Neutrophil (primary cell): ENCODE results near the gene COL8A1.

Experiments
- H3K27ac ChIP-seq: fragments of 200-600 bp; sonication (generic); 2 replicates; pipeline ENCODE4 v1.5.1; 2016; ENCODE audit warnings: mild to moderate bottlenecking, moderate library complexity
- H3K27me3 ChIP-seq: fragments of 200-600 bp; sonication (generic); 2 replicates; pipeline ENCODE4 v1.6.0; 2016; ENCODE audit warnings: mild to moderate bottlenecking
- H3K36me3 ChIP-seq: fragments of 200-600 bp; sonication (generic); 2 replicates; pipeline ENCODE4 v1.5.1; 2017
- H3K4me1 ChIP-seq, 2 experiments: fragments of 200-600 bp in 1 of 2; sonication (generic) in 1 of 2; 1 replicate in 1 of 2; 2 replicates in 1 of 2; pipeline versions ENCODE4 v1.5.1 to v1.6.1; 2013 to 2016; ENCODE audit warnings: low read depth in 1 of 2, low read length in 1 of 2, mild to moderate bottlenecking in 1 of 2, moderate library complexity in 1 of 2; ENCODE audit not compliant: control insufficient read depth in 1 of 2, insufficient read depth in 1 of 2
- H3K4me3 ChIP-seq, 2 experiments: fragments of 200-600 bp in 1 of 2; sonication (generic) in 1 of 2; 1 replicate in 1 of 2; 2 replicates in 1 of 2; pipeline ENCODE4 v1.5.1; 2013 to 2016; ENCODE audit warnings: low read depth in 1 of 2, low read length in 1 of 2, mild to moderate bottlenecking in 1 of 2, moderate library complexity in 1 of 2
- H3K9me3 ChIP-seq: fragments of 200-600 bp; sonication (generic); 2 replicates; pipeline ENCODE4 v1.5.1; 2016
- TF ChIP-seq, protein P1 (sequence below): fragments of 200-600 bp; sonication (generic); IDR thresholded peaks from 2 replicates; pipeline ENCODE4 v1.5.1; 2016; ENCODE audit warnings: antibody characterized with exemption

Gene COL8A1

DNA sequence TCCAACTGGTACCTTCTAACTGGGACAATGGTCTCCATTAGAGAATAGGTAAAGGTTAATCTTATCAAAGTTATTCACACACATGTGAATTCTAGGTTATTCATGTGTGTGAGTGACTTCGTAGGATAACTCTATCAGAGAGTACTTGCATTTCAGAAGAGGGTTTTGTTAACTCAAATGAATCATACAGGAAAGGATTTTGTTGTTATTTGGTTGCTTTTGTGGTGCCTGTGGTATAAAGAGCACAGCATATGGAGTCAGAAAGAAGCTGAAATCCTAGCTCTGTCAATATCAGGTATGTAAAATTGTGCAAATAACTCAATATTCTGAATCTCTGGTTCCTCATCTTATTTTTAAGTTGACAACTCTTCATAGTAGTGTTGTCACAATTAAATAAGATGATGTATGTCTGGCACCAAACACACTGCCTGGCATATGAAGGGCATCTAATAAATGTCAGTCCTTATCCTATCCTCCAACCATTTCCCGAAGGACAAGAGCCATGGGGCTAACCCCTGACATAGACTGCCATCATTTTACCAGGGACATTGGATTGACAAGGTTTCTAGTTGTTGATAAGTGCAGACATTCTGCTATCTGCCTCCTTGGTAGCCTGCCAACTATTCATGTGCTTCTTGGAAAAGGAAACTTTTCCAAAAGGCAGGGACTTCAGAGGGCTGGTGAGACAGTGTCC, 130.6 kb downstream of the COL8A1 start:
- Histone ChIP-seq H3K27ac (no peak overlapping the region), H3K4me1 (no peaks in the 10 kb centered on the region), H3K36me3 (no peaks in the 10 kb centered on the region), H3K4me3 (no peak overlapping the region), H3K9me3 (no peaks in the 10 kb centered on the region), H3K27me3 (no peaks in the 10 kb centered on the region)
- TF ChIP-seq, protein P1, sequence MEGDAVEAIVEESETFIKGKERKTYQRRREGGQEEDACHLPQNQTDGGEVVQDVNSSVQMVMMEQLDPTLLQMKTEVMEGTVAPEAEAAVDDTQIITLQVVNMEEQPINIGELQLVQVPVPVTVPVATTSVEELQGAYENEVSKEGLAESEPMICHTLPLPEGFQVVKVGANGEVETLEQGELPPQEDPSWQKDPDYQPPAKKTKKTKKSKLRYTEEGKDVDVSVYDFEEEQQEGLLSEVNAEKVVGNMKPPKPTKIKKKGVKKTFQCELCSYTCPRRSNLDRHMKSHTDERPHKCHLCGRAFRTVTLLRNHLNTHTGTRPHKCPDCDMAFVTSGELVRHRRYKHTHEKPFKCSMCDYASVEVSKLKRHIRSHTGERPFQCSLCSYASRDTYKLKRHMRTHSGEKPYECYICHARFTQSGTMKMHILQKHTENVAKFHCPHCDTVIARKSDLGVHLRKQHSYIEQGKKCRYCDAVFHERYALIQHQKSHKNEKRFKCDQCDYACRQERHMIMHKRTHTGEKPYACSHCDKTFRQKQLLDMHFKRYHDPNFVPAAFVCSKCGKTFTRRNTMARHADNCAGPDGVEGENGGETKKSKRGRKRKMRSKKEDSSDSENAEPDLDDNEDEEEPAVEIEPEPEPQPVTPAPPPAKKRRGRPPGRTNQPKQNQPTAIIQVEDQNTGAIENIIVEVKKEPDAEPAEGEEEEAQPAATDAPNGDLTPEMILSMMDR = no peak

DNA sequence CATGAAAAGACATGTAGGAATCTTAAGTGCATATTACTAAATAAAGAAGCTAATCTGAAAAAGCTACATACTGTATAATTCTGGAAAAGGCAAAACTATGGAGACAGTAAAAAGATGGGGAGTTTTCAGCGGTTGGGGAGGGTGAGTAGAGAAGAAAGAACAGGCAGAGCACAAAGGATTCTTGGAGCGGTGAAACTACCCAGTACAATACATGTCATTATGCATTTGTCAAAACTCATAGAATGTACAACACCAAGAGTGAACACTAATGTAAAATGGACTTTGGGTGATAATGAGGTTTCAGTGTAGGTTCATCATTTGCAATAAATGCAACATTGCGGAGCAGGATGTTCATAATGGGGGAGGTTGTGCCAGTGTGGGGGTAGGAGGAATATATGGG, 133.8 kb downstream of the COL8A1 start:
- Histone ChIP-seq H3K9me3 (no peaks in the 10 kb centered on the region), H3K27me3 (no peaks in the 10 kb centered on the region), H3K36me3 (no peaks in the 10 kb centered on the region), H3K27ac (no peak overlapping the region), H3K4me3 (no peak overlapping the region), H3K4me1 (no peaks in the 10 kb centered on the region)
- TF ChIP-seq, protein P1 = no peak

DNA sequence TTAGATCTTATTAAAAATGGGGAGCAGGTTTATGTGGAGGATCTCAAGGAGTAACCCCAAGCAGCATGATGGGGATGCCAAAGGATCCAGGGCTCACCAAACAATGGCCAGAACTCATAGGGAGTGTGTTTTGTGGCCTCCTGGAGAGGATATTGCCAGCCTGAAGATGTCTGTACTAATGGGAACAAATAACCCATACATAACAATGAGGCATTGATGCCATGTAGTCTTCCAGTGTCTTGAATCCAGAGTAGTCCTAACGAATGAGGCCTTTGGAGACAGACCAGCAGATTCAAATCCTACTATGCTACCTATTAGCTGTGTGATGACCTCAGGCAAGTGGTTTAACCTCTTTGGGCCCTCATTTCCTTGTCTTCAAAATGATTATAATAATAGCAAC, 134.3 kb downstream of the COL8A1 start:
- Histone ChIP-seq H3K27me3 (peaks cover 3% of the 10 kb centered on the region), H3K4me3 (no peak overlapping the region), H3K27ac (no peak overlapping the region), H3K9me3 (no peaks in the 10 kb centered on the region), H3K4me1 (no peaks in the 10 kb centered on the region), H3K36me3 (no peaks in the 10 kb centered on the region)
- TF ChIP-seq, protein P1 = no peak

DNA sequence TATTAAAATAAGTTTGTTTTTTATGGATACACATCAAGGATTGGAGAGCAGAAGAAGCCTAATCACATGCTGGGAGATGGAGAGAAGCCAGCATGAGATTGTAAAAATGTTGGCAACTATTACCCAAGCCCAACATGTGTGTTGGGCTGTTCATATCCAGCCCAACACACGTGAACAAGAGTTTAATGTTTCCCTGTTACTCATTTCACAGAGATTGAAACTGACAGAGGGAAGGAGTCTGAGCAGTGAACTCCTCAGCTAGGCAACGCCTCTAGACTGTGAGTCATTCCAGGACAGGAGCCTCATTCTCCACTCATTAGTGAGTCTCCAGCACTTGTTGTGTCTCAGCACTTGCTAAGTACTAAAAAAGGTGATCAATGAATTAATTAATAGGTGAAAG, 136.1 kb downstream of the COL8A1 start:
- TF ChIP-seq, protein P1 = no peak
- H3K27ac ChIP-seq = no peak overlapping the region

DNA sequence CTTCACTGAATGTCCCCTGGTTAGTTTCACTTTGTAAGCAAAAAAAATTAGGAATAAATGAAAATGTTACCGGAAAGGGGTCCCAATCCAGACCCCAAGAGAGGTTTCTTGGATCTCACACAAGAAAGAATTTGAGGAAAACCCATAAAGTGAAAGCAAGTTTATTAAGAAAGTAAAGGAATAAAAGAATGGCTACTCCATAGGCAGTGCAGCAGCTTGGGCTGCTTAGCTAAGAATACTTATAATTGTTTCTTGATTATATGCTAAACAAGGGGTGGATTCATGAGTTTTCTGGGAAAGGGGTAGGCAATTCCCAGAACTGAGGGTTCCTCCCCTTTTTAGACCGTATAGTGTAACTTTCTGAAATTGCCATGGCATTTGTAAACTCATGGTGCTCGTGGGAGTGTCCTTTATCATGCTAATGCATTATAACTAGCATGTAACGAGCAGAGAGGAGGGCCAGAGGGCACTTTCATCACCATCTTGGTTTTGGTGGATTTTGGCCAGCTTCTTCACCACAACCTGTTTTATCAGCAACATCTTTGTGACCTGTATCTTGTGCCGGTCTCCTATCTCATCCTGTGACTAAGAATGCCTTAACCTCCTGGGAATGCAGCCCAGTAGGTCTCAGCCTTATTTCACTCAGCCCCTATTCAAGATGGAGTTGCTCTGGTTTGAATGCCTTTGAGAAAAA, 138.3 kb downstream of the COL8A1 start:
- H3K4me1 ChIP-seq = no peaks in the 10 kb centered on the region
- H3K9me3 ChIP-seq = no peaks in the 10 kb centered on the region
- no peaks in the 10 kb centered on the region for H3K36me3 ChIP-seq
- H3K4me3 ChIP-seq = no peak overlapping the region
- H3K27me3 ChIP-seq = peaks cover 22% of the 10 kb centered on the region
- H3K27ac ChIP-seq = no peak overlapping the region
- TF ChIP-seq, protein P1 = no peak

More for the DNA sequence above, 136.1 kb downstream of the COL8A1 start:
- Histone ChIP-seq H3K36me3 (no peaks in the 10 kb centered on the region), H3K4me3 (no peak overlapping the region), H3K9me3 (no peaks in the 10 kb centered on the region), H3K27me3 (peaks cover 19% of the 10 kb centered on the region), H3K4me1 (no peaks in the 10 kb centered on the region)
